ENCODE data around the gene ARPIN.
"Not testable (repeated sequence)": the region's sequence is repeated elsewhere in the genome, so short reads cannot be mapped to it uniquely, and the experiment has no call there.

ARPIN gene

DNA sequence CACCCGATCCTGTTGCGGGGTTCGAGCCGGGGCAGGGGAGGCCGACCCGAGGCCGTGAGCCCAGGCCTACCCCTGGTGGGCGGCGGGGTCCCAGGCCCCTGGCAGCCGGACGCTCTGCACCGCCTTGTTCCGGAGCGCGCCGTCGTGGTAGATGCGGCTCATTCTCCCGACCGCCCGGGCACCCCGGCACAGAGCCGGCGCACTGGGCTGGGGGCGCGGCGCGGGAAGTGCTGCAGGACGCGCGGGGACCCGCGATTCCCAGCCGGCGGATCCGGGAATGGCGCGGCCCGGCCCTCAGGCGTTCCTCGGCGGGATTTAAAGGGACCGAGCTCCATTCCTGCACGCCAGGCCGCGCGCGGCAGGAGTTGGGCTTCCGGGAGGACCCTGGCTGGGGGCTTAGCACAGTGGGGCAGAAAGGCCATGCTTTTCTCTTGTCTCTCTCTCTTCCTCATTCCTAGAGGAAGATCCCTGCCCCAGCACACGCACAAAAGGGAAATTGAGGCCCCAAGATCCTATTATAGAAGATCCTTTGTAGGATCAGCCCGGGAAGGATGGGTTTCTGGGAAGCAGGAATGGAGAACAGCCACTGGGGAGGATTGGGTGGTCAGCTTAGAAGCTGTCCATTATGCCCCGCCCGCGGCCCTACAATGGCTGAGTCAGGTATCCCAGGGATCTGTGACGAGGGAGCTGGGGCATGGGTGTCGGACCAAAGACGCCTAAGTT, at the start of gene ARPIN:
ARPIN (minus strand) TSS at position 279 of the 723 bp plus-strand sequence; CDS start at position 162, 117 bp downstream.
- DNase-seq (ENCODE audit: low read depth) = no peak

DNA sequence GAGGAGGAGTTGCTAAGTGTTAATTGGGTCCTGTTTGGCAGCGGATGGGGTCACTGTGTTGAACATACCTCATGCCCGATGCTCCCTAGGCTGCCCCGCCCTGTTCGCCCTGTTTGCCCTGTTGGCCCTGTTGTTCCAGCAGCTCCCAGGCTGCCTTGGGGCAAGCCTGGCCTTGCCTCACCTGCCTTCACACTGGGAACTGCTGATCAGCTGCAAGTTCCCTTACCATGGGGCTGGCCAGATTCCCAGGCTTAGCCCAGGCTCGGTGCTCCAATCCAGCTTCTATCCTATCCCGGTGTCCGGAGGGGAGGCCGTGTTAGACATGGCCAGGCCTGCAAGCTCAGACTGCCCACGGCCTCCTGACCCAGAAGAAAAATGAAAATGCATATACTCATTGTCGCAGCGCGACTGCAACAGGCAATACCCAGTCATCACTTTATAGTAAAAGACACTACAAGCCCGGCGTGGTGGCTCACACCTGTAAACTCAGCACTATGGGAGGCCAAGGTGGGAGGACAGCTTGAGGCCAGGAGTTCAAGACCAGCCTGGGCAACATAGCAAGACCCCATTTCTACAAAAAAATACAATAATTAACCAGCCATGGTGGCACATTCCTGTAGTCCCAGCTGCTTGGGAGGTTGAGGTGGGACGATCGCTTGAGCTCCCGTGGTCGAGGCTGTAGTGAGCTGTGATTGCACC, 45.5 kb upstream of the ARPIN start:
- no peak for DNase-seq (ENCODE audit: low read depth)

DNA sequence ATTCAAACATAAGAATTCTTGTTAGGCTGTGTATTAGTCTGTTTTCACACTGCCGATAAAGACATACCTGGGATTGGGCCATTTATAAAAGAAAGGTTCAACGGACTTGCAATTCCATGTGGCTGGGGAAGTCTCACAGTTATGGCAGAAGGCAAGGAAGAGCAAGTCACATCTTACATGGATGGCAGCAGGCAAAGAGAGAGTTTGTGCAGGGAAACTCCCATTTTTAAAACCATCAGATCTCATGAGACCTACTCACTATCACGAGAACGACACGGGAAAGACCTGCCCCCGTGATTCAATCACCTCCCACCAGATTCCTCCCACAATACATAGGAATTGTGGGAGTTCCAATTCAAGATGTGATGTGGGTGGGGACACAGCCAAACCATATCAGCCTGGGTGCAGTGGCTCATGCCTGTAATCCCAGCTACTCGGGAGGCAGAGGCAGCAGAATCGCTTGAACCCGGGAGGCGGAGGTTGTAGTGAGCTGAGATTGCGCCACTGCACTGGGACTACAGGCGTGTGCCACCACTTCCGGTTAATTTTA, 42.8 kb upstream of the ARPIN start:
- not testable (repeated sequence) for DNase-seq (ENCODE audit: low read depth)

DNA sequence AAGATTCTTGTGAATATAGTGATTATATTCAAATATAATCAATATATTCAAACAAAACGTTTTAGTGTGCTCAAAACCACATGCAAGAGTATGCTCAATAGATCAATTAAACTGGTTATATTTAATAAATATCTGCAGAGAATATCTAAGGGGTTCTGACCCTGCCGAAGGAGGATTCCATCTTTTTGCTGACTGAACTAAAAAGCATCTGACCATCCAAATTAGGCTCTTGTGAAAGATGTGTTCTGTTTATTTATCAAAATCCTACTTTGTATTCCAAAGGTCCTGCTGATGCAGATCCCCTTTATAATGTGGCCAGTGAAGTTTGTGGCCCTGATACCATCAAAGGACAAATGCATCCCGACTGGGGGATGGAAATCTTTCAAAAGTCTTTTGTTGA, 41.8 kb upstream of the ARPIN start:
- DNase-seq (ENCODE audit: low read depth) = no peak

DNA sequence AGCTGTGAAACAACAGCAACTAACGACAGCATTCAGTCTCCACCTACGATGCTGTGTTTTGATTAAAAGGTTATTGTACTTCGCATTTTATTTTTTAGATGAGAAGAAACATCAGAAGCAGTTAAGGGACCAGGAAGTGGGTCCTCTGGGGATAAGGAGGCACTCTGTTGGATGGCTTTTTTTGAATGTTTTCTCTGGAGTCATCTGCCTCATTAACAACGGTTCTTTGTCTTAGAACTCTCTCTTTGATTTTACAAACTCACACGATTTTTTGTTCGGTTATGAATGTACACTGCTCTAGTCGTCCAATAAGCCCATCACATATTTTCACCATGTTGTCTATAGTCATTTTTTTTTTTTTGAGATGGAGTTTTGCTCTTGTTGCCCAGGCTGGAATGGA, 36.0 kb upstream of the ARPIN start:
- no peak for DNase-seq (ENCODE audit: low read depth)

DNA sequence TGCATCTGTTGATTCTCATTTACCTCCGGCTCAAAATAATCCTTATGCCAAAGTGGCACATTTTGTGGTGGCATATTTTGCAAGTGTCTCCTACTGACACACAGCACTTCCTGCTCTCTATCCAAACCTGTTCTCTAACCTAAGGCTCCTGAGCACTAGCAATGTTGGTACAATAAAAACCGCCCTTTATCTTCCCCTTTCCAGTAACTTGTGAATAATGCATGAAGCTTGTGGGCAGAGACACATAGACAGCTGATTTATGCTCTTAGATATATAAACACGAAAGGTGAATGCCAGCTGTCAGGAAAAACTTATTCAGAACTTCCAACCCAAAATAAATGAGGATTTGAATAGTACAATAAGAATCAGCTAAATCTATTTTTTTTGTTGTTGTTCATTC, 34.6 kb upstream of the ARPIN start:
- DNase-seq (ENCODE audit: low read depth) = no peak

DNA sequence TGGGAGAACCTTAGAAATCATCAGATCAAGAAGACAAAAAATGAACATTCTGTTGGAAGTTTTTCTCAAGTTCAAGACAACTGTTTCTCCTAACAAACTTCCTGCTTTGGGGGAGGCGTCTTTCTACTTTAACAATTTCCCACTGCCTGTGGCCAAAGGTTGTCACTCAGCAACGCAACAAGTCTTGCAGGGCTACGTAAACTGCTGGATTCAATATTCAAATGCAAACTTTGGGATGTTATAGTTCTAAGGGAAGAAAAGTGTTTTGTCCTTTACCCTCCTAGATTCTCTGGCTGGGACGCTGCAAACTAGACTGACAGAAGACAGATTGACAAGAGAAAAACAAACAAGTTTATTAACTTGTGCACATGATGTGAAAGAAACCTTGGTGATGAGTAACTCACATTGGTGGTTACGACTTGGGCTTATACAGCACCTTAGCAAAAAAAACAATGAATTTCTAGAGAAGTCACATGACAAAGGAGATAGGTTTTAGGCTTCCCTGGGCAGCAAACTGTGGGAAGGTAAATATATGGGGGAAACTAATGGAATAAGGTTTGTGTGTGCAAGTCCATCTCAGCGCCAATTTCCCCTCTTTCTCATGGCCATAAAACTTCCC, 34.0 kb upstream of the ARPIN start:
- DNase-seq (ENCODE audit: low read depth) = no peak

DNA sequence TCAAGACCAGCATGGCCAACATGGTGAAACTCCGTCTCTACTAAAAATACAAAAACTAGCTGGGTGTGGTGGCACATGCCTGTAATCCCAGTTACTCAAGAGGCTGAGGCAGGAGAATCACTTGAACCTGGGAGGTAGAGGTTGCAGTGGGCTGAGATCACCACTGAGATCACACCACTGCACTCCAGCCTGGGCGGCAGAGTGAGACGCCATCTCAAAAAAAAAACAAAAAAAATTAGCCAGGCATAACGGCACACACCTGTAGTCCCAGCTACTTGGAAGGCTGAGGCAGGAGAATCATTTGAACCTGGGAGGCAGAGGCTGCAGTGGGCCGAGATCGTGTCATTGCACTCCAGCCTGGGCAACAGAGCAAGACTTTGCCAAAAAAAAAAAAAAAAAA, 31.0 kb upstream of the ARPIN start:
- DNase-seq (ENCODE audit: low read depth) = not testable (repeated sequence)

DNA sequence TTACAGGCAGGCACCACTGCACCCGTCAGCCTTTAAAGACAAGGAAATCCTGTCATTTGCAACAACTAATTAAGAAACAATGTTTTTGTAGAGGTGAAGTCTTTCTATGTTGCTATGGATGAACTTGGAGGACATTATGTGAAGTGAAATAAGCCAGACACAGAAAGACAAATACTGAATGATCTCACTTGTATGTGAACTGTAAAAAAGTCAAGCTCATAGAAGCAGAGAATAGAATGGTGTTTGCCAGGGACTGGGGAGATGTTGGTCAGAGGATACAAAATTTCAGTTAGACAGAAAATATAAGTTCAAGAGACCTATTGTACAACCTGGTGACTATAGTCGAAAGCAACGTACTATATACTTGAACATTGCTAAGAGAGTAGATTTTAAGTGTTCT, 27.2 kb upstream of the ARPIN start:
- no peak for DNase-seq (ENCODE audit: low read depth)

DNA sequence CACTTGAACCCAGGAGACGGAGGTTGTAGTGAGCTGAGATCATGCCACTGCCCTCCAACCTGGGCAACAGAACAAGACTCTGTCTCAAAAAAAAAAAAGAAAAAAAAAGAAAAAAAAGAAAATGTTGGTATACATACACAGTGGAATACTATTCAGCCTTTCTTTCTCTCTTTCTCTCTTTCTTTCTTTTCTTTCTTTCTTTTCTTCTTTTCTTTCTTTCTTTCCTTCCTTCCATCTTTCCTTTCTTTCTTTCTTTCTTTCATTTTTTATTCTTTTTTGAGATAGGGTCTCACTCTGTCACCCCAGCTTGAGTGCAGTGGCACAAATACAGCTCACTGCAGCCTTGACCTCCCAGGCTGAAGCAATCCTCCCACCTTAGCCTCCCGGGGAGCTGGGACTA, 26.6 kb upstream of the ARPIN start:
- not testable (repeated sequence) for DNase-seq (ENCODE audit: low read depth)

DNA sequence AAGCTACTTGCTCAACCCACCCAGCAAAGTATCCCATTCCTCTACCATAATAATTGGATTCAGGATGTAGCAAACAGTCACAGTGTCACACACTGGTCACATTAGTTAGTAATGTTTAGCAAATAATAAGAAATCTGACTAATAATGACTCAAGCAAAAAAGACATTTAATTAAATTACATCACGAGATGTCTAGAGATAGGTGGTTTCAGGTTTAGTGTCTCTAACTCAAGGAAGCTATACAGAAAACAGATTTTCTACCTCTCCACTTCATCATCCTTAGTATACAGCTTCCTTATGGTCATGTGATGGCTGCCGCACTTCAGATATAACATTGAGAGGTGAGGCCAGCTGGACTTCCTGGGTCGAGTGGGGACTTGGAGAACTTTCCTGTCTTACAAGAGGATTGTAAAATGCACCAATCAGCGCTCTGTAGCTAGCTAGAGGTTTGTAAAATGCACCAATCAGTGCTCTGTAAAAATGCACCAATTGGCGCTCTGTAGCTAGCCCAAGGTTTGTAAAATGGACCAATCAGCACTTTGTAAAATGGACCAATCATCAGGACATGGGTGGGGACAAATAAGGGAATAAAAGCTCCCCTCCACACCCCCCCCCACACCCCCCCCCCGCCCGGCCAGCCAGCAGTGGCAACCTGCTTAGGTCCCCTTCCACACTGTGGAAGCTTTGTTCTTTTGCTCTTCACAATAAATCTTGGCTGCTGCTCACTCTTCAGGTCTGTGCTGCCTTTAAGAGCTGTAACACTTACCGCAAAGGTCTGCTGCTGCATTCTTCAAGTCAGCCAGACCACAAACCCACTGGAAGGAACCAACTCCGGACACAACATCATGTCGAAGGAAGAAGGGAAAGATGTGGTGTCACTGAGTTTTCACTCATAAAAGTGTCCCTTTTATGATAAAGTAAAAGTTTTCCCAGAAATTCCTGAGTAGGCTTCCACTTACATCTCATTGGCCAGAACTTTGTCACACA, 24.9 kb upstream of the ARPIN start:
- no peak for DNase-seq (ENCODE audit: low read depth)

DNA sequence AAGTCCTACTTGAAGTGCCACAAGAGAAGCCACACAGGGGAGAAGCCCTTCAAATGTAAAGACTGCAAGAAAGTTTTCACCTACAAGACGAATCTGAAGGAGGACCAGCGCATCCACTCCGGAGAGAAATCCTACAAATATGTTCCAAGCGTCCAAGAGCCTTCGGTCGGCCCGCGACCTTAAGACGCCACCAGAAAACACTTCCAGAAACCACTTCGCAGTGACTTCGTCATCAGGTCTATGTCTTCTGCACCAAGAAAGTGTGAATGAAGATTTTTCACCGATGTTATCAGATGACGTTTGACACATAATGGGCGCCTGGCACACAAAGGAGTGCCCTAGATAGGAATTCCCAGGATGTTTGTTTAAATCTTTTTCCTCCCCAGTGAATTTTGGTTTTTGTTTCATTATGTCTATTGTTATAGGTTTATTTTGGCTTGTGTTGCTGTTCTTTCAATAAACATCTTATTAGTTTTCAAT, 24.1 kb upstream of the ARPIN start:
- DNase-seq (ENCODE audit: low read depth) = no peak

DNA sequence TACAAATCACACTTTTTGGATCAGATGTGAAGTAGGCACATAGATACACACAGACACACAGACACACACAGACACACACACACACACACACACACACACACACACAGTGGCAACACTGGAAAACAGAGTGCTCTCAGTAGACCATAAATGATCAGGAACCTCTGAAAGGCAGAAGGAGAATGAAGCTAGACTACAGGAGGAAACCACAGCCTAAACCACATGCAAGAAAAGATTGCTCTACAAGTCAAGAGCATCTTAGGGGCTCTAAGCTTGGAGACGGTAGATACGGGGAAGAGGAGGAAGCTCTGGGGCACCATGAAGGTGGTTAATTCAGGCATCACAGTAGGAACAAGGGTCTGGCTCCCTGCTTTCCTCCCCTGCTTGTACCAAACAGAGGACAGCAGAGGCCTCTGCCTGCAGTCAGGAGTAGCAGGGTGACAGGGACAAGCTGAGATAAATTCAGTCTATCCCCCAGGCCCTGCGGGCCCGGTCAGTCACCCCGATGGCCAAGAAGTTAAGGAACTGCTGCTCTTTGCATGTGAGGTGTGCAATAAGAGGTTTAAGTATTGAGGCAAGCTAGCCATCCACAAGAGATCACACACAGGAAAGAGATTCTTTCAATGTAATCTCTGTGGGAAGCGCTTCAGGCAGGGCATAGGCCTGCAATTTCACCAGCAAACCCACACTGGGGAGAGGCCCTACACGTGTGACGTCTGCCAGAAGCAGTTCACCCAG, 23.5 kb upstream of the ARPIN start:
- DNase-seq (ENCODE audit: low read depth) = no peak

DNA sequence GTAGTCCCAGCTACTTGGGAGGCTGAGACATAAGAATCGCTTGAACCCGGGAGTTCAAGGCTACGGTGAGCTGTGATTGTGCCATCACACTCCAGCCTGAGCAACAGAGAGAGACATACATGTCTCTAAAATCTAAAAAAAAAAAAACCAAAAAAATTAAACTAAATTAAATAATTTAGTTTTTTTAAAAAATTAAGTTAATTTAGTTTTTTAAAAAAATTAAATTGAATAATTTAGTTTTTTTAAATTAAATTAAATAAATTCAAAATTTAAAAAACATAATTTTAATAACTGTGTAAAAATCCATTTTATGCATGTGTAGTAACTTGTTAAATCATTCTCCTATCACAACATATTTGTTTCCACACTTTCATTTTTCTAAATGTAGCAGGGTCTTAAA, 20.1 kb upstream of the ARPIN start:
- no peak for DNase-seq (ENCODE audit: low read depth)

DNA sequence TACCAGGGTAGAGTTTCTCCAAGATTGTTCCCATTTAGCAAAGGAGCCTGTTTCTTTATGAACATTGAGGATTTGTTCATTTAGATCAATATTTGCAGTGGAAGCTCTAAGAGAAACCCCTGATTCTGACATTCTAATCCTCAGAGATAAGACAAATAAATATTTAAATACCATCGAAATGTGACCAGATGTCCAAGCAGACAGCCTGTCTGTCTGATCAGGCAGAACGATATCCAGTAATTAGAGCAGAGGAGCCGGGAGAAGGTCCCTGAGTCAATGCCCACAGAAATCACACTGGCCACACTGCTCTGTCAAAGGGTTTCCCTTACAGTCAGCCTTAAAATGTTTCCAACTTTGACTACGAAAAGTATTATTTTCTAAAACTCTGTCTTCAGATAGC, 15.7 kb upstream of the ARPIN start:
- DNase-seq (ENCODE audit: low read depth) = no peak

DNA sequence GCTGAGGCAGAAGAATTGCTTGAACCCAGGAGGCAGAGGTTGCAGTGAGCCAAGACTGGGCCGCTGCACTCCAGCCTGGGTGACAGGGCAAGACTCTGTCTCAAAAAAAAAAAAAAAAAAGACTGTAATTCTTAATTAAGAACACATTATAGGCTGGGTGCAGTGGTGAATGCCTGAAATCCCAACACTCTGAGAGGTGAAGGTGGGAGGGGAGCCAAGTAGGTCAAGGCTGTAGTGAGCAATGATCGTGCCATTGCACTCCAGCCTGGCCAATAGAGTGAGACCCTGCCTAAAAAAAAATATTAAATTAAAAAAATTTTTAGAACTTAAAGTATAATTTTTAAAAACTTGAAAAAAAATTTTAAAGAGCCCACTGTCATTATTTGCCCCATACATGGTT, 13.4 kb upstream of the ARPIN start:
- peak; percentile 53 for DNase-seq (ENCODE audit: low read depth)

DNA sequence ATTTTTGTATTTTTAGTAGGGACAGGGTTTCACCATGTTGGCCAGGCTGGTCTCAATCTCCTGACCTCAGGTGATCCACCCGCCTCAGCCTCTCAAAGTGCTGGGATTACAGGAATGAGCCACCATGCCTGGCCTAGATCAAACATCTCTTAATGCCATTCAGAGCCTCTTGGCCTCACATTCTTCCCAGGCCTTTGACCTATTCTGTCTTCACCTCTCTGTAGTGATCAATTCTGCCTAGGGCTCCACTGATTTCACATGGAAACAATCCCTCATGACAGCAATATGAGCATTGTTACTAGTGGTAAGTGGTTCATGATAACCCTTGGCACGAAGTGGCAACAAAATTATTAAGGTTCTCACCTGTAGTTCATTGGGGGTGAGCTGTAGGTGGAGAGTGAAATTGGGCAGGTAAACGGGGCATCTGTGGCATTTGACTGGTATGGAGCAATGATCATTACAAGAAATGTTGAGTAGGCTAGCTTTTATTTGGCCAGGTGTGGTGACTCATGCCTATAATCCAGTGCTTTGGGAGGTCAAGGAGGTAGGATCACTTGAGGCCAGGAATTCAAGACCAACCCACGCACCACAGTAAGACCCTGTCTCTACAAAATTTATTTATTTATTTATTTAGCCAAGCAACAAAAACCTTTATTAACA, 4.8 kb upstream of the ARPIN start:
- DNase-seq (ENCODE audit: low read depth) = no peak

DNA sequence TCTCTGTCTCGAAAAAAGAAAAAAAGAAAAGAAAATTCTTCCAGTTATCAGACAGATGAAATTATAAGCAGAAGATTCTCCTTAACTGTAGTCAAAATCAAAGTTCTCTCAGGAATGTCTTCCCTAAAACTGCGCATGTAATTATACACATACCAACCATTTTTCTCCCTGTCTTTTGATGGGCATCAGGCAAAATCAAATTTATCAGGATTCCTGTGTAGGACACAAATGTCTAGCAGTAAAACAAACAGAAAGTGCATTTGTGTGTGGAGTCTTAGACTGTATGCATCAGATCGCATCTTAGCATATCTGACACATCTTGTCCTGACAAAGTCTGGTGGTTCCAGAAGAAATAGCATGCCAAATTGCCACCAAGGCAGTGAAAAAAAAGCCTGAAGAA, 3.9 kb upstream of the ARPIN start:
- no peak for DNase-seq (ENCODE audit: low read depth)

DNA sequence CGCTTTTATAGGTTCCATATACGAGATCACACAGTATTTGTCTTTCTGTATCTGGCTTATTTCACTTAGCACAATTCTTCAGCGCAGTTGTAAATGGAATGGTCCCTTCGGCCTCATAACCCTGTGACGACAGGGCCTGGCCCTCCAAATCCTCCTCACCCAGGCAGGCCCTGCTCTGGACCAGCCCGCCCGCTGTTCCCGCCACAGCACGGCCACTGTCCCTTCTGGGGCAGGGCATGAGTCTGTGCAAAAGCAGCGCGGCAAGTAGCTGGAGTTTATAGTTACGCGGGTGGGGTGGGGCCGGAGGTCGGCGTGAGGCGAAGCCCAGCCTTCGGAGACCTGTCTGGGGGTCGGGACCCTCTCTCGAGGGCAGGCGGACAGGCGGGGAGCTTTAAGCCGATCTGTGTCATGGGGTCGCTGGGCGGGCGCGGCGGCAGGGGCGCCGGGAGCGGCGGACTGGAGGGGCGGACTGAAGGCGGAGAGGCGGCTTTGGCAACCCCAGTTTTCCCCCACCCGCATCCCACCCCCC, 543 bp downstream of the ARPIN start:
- no peak for DNase-seq (ENCODE audit: low read depth)

All from GM04504 (cell line).